HL-60/S4 treated with retinoic acid at 250 ng/mL for 4 days and 3 days (cell line): Measurements from ENCODE around the gene MYO5B.

Experiments used
- in situ Hi-C: fragments of 300-500 bp; cut with MboI; formaldehyde crosslinking; loops from 2 replicates; pipeline ENCODE4 v1.7.0; 2022; ENCODE audit warnings: low sequenced_read_pairs

Gene MYO5B

GRCh38 chr18:49934457-49934856 is 260.5 kb downstream of the MYO5B start:
- in situ Hi-C loops, result no loop called here

GRCh38 chr18:49933530-49934128 is 261.3 kb downstream of the MYO5B start:
- in situ Hi-C loops, result no loop called here

GRCh38 chr18:49931760-49932159 is 263.2 kb downstream of the MYO5B start:
- in situ Hi-C loops, result no loop called here

GRCh38 chr18:49931179-49931578 is 263.8 kb downstream of the MYO5B start:
- in situ Hi-C loops, result no loop called here

GRCh38 chr18:49926106-49926745 is 268.7 kb downstream of the MYO5B start:
- in situ Hi-C loops, result no loop called here

GRCh38 chr18:49924293-49924983 is 270.5 kb downstream of the MYO5B start:
- in situ Hi-C loops, result no loop called here

- in situ Hi-C loops, result no loop called here
These were observed 272.7 kb downstream of the MYO5B start for GRCh38 chr18:49922228-49922627.

GRCh38 chr18:49921318-49921985 is 273.5 kb downstream of the MYO5B start:
- in situ Hi-C loops, result no loop called here

- in situ Hi-C loops, result no loop called here
These were observed 274.2 kb downstream of the MYO5B start for GRCh38 chr18:49920731-49921130.

GRCh38 chr18:49917742-49918141 is 277.2 kb downstream of the MYO5B start:
- in situ Hi-C loops, result no loop called here

- in situ Hi-C loops, result no loop called here
These were observed 279.6 kb downstream of the MYO5B start for GRCh38 chr18:49915352-49915751.

GRCh38 chr18:49913221-49913620 is 281.7 kb downstream of the MYO5B start:
- in situ Hi-C loops, result no loop called here

GRCh38 chr18:49911427-49911826 is 283.5 kb downstream of the MYO5B start:
- in situ Hi-C loops, result no loop called here

- in situ Hi-C loops, result no loop called here
These were observed 284.0 kb downstream of the MYO5B start for GRCh38 chr18:49910986-49911385.

GRCh38 chr18:49910019-49910418 is 284.9 kb downstream of the MYO5B start:
- in situ Hi-C loops, result no loop called here

- in situ Hi-C loops, result no loop called here
These were observed 287.5 kb downstream of the MYO5B start for GRCh38 chr18:49907346-49907929.

GRCh38 chr18:49905771-49906170 is 289.2 kb downstream of the MYO5B start:
- in situ Hi-C loops, result no loop called here

- in situ Hi-C loops, result no loop called here
These were observed 289.9 kb downstream of the MYO5B start for GRCh38 chr18:49904871-49905555.

GRCh38 chr18:49901862-49902340 is 293.0 kb downstream of the MYO5B start:
- in situ Hi-C loops, result no loop called here

- in situ Hi-C loops, result no loop called here
These were observed 295.2 kb downstream of the MYO5B start for GRCh38 chr18:49899657-49900330.
